GM18861 (cell line): ENCODE results near the gene TMED7.
"Not testable (repeated sequence)": the region's sequence is repeated elsewhere in the genome, so short reads cannot be mapped to it uniquely, and the experiment has no call there.

Source experiments
- ATAC-seq: cut with Tn5 transposase; IDR thresholded peaks from one replicate; pipeline ENCODE4 v1.9.1; 2021; ENCODE audit not compliant: unreplicated experiment

TMED7 gene

DNA sequence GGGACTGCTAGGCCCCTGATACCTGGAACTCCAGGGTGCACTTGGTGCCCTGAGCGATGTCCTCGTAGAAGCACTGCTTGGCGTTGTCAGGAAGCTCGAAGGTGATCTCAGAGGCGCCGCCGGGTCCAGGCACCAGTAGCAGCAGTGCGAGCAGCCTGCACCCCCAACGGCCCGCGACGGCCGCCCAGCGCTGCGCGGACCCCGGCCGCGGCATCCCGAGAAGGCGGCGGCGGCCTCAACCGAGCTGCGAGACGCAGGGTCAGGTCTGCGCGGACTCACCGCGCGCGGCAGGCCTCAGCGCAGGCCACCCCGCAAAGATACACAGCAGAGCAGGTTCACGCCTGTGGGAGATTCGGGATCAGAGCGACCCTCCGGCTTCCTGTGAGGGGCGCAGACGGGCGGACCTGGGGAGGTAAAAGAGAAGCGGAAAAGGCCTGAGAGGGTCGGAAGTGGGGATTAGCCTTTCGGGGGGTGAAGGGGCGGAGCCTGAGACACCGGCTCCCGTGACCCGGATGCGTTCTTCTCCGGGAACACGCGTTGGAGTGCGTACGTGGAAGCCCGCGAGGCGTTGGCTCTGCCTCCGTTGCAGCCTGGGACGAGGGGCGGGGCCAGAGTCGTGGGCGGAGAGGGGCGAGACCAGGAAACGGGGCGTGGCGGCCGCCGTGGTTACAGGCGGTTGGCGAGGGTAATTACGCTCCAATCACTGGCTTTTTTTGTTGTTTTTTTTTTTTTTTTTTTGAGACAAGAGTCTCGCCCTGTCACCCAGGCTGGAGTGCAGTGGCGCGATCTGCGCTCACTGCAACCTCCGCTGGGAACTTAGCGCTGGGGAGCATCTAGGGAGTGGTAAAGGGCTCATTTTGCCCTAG is at the start of gene TMED7:
TSS of gene TMED7 (minus strand) at position 458 of the 866 bp plus-strand sequence. CDS start at position 214, 244 bp downstream.
- ATAC-seq, result peak; percentile 87

DNA sequence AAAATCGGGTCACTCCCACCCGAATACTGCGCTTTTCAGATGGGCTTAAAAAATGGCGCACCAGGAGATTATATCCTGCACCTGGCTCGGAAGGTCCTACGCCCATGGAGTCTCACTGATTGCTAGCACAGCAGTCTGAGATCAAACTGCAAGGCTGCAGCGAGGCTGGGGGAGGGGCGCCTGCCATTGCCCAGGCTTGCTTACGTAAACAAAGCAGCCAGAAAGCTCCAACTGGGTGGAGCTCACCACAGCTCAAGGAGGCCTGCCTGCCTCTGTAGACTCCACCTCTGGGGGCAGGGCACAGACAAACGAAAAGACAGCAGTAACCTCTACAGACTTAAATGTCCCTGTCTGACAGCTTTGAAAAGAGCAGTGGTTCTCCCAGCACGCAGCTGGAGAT is 48.9 kb upstream of the TMED7 start:
- not testable (repeated sequence) for ATAC-seq

DNA sequence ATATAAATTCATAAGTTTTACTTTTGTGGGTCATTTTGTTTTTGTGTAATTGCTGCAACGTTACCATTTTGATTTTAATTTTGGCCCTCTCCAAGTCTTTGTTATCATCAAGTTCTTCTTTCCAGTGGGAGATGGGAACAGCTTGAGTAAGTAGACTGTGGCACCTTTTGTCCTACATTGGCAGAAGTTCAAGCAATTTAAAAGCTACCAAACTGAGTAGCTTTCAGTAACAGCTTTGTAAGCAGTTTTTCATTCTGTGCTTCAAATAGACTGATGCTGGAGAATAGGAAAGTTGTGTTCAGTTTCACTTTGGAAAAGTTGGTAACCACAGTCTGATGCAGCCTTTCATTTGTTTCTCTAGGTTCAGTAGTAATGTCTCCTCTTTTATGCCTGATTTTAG is 47.8 kb upstream of the TMED7 start:
- no peak for ATAC-seq

DNA sequence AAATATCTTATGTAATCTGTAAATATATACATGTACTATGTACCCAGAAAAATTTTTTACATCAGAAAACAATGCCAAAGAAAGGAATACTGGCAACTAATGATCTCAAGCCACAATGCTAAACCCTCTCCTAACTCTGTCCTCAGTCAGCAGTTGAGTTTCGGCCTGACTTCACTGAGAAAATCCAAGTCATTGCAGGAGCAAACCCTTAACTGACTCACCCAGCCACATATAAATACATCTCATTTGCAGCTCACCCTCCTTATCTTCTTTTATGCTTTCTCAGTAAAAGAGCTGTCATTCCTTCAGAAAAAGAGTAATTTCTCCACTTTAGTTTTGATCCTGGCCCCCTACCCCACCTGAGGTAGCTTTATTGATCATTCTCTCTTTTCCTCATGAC is 46.1 kb upstream of the TMED7 start:
- ATAC-seq, result no peak

DNA sequence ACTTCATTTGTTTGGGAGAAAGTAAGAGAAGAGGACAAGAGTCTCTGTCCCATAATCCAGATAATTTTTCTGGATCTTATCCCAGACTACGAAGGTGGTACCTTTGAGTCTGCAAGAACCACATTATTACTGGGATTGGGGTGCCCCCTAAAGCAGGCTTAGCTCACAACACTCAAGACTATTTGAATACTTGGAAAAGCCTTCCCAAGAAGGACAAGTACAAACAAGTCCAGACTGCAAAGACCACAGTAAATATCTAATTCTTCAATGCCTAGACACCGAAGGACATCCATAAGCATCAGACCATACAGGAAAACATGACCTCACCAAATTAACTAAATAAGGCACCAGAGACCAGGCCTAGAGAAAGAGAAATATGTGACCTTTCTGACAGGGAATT is 40.2 kb upstream of the TMED7 start:
- ATAC-seq, result no peak

DNA sequence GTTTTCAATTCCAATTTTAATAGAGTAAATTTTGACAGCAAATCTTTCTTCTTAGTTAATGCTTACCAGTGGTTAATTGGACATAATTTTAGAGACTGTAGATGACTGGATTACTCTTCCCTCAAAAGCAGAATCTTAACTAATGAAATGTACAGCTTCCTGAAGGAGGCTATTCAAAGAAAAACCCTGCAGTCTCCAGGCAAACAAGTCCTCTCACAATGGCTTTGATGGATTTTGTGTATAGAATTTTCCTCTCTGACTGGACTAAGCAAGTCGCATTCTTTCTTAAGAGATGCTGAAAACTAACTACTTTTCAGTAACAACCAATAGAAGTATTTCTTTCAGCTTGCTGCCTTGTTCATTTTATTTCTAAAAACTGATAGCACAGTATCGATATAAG is 35.7 kb upstream of the TMED7 start:
- no peak for ATAC-seq

DNA sequence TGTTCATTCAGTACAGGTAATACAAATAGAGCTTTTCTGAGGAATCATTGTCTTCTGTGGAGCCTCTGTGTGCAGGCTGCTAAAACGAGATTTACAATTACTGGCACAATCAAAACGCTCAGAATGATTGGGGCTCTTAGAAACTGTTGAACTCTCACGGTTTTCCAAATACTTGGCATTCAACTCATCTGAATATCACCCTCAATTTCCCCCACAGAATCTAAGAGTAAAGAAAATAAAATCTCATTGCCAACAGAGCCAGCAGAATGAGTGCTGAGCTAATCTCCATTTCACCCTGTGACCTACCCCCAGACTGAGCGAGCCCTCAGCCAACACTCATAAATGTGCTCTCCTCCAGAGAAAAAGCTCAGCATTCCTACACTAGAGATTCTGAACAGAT is 35.3 kb upstream of the TMED7 start:
- ATAC-seq, result no peak

DNA sequence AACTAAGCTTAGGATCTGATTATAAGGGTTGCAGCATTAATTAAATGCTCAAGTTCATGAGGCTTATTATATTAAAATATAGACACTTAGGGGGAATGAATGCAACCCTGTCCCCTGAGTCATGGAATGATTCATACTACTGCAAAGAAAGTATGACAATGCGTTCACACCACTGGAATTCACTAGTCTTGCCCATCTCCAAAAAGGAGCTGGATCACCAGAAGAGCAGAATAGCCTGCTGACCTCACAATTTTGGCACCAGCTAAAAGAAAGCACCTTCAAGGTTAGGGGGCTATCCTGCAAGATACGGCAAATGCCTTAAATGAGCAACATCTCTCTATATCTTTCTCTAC is 32.0 kb upstream of the TMED7 start:
- ATAC-seq, result no peak

DNA sequence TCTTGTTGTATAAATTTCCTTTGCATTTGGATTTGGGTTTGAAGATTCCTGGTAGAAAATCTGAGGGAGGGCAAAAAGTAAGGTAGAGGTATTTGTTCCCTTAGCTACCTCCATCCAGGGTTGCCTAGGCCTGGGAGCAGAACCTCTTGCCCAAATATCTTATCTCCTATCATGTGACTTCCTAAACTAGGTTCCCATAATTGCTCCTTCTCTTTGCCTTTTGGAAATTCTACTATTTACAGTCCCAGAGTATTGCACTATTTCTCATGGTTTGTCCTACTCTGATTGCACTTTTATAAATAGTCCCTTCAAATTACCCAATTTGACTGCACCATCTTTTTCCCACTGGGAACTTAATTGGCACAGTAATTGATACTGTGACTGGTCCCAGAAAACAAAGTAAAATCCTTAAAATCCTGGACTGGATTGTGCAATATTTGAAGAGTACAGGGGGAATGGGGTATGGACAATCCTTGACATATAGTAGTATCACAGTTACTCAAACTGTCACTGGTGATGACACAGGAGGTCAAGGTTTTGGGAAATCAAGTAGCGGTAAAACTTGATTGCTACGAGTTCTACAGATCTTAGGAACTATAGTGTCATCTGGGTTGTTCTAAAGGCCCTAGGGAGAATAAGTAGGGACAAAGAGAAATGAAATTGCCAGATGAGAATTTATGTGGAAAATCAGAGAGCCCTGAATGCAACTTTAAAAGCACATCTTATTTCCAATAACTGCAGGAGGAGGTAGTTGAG is 31.5 kb upstream of the TMED7 start:
- no peak for ATAC-seq

DNA sequence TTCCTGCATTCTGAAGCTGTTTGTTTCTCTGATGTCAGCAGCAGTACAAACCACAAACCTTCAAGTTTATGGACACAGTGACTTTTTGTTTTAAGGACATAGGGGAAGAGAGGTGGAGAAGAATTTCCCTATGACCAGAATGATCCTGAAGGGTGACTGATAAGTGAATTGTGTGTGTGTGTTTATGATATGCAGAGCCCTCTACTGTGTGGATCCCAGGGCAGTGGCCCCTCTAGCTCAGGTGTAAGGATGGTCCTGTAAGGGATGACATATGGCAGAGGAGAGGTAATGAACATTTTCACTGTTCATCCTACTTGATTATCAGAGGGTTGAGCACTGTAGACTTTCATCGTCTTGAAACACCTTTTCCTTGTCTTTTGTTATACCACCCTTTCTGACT is 30.6 kb upstream of the TMED7 start:
- ATAC-seq, result no peak

DNA sequence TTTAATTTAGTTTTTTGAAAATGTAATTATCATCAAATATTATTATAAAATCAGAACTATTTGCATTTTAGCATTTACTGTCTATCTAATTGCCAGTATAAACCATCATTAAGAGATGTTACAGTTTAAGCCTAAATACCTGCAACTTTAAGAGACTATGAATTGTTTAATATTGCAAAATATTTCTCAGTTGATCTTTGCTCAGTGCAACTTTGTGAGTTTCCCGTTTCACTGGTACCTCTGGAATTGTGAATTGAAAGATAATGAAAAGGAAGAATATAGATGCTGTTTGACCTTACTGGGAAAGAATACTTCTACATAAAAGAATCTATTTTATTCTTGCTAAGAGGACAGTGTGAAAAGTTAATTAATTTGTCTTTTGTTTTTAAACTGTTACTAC is 30.2 kb upstream of the TMED7 start:
- no peak for ATAC-seq

DNA sequence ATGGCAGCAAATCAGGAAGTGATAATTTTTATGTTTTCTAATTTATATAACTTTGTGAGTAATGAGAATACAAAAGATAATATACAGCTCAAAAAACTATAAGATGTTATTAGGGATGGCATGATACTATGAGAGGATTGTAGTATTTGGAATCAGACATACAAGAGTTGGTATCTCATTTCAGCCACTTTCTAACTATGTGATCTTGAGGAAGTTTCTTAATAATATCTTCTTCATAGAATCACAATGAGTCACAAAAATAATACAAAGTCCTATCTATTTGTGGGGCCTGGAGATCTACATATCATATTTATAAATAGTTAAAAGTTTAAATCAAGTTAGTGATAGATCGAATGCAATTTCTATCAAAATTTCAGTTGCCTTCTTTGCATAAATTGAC is 23.7 kb upstream of the TMED7 start:
- ATAC-seq, result no peak

DNA sequence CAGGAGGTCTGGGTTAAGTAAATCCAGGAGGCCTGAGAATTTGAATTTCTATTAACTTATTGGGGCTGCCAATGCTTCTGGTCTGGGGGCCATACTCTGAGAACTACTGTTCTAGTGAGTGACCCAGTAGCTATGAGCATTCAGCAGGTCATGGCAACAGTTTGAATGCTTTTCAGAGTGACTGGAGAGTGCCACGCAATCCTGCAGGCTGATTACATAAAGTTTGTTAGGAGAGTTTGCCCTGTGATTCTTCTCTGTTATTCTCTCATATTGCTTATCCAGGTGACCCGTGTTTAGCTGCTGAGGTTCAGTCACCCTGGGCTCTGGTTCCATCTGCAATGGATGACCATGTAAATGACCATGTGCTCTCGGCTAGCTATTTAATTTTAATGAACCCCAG is 22.2 kb upstream of the TMED7 start:
- no peak for ATAC-seq

DNA sequence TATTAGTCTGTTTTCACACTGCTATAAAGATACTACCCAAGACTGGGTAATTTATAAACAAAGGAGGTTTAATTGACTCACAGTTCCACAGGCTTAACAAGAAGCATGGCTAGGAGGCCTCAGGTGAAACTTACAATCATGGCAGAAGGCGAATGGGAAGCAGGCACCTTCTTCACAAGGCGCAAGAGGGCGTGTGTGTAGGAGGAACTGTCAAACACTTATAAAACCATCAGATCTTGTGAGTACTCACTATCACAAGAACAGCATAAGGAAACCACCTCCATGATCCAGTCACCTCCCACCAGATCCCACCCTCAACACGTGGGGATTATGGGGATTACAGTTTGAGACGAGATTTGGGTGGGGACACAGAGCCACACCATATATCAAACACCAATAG is 19.6 kb upstream of the TMED7 start:
- not testable (repeated sequence) for ATAC-seq

DNA sequence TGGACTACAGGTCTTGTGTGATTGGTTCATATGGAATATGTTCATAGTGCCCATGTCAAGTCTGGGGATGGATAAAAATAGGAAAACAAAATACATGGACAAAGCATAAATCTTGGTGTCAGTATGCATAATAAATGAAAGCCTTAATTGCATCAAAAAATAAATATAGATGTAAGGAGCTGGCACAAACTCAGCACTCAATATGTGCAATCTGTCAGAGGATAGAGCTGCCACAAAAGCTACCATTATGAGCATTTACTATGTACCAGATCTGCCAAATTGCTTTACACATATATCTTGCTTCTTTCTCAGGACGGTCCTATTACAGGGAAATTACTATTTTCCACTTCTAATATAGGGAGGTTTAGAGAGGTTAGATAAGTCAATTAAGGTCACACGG is 18.2 kb upstream of the TMED7 start:
- no peak for ATAC-seq

DNA sequence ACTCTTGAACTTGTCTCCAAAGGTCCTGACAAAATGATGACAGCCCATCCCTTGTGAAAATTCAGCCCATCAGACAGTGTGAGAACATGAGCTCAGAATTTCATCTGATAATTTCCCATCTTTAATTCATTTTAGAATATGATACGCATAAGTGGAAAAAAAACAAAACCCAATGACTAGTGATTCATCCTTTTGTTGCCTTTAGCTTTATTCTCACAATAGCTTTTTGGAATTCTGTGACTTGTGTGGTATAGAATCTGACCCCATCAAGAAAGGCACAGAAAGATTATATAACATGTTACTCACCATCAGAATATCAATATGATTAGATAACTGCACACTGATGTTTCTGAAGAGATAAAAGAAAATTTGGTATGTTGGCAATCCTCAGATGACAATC is 16.1 kb upstream of the TMED7 start:
- no peak for ATAC-seq

DNA sequence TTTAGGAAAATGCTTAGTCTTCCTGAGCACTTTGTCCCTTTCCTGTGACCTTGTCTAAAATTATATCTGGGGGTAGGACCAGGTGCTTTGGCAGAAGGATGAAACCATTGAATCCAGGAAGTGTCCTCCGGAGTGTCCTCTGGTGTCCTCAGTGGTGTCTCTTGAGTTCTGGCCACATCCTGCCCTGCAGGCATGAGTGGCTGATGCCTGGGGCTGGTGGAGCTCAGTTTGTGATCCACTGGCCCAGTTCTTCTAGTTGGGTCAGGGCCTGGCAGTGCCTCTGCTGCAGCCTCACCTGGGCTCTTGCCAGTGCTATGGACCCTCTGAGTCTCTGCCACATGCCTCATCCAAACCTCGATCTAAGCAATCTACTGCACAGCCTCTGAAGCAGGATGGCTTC is 14.4 kb upstream of the TMED7 start:
- ATAC-seq, result no peak

DNA sequence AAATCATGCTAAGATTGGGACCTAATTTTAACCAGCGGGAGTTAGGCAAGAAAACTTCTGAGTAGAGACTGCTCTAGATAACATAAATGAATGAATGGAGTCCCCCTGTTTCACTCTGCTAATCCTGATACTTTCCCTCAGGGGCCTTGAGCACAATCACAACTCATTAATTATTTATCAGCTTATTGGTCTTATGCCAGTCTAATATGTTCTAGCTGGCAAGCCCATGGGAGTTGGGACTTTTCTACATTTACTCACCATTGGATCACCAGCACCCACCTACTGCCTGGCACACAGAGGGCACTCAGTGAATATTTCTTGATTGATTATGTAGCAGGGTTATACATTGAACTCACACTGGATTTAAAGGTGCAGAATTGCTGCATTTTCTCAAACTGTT is 13.5 kb upstream of the TMED7 start:
- no peak for ATAC-seq

DNA sequence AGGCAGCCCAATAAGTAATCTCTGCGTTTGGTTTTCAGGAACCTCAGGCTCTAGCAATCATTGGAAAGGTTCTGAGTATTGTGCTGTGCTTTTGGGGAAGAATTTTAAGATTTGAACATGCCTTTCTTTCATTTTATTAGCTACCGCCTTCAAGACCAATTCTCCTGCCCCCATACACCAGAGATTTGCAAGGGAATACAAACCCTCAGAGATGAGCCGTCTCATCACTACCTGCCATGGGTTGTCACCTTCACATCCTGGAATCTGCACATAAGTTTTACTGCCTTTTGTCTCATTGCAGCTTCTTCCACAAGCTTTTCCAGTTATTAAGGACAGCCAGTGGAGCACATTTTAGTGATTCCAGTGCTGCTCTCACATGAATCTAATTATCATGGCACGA is 11.7 kb upstream of the TMED7 start:
- no peak for ATAC-seq

DNA sequence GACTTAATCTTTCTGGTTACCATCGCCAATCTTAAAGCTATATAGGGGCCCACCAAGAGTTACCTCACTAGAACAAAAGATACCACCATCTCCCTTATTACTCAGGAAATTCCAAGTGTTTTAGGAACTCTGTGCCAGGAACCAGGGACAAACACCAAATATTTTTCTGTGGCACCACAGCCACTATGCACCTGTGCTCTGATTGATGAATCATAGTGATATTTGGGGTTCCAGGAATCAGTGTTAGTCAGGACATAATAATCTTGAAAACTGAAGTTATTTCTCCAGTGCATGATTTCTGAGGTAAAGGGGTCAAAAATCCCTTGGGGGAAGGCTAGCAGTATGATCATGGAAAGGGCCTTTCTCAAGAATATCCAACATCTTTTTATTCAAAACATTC is 10.2 kb upstream of the TMED7 start:
- no peak for ATAC-seq

DNA sequence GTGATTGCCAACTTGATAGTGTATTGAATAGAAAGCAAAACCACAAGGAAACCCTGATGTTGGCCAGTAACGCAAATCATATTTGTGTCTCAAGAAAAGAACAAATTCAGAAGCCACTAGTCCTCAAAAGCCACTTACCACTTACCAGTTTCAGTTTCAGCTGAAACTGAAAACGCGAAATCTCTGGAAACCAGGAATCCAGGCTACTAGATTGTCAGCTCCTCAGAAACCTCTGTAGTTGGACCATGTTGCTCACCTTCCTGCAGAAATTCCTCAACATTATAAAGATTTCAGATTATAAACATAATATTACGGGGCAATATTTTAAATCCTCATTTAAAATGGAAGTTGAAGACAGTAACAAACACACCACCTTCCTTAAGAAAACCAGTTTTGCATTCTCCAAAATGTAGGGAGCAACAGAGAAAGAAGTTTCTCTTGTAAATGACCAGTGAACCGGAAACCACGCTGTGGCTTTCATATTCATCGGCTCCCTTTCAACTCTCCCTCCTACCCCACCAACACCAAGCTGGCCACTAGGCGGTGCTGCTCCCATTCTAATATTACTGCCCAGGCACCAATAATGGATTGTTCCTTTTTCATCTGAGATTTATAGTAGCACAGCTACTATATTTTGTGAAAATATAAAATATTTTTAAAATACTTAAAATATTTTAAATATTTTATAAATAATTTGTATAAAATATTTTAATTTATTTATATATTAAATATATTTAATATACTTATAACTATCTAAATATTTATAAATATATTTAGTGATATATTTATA is 8.7 kb upstream of the TMED7 start:
- ATAC-seq, result peak; percentile 45

DNA sequence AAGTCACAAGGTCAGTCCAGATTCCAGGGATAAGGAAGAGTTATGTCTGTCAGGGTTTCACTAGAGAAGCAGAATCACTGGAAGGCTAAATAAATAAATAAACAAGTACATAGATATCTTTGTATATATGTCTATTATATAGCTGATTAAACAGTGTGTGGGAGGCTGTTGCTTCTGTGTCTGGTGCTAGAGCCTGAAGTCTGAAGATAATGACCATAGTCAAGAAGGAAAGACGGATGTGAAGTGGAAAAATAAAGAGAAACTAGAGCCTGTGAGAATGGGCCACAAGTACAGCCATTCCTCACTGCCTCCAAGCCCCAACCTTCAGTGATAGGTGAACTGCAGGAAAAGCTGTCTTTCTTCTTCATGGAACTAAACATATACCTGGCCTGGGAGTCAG is 4.1 kb upstream of the TMED7 start:
- ATAC-seq, result no peak
